Cardiac fibroblast (primary cell): Measurements from ENCODE around the gene MITF.

ENCODE experiments used
- DNase-seq, 2 donors: peaks; one replicate each; pipeline versions ENCODE4 v3.0.0 to v3.0.0-alpha.2; 2010; ENCODE audit warnings: low read depth in 2 of 2
- H3K4me3 ChIP-seq, 2 donors: replicated peaks in 1 of 2; 1 replicate in 1 of 2; 2 replicates in 1 of 2; pipeline ENCODE4 v1.5.1; 2011; ENCODE audit warnings: low read depth in 2 of 2, low read length in 2 of 2, mild to moderate bottlenecking in 2 of 2, moderate library complexity in 1 of 2
- CTCF ChIP-seq: IDR thresholded peaks from one replicate; pipeline ENCODE4 v1.5.1; 2011; ENCODE audit warnings: low read depth, mild to moderate bottlenecking, low read length, inconsistent platforms

MITF gene

GRCh38 chr3:69963643-69964042 is 224.4 kb downstream of the MITF start:
- no peak for TF ChIP-seq CTCF
- DNase-seq = no peak
- no peak overlapping the region for H3K4me3 ChIP-seq

GRCh38 chr3:69967156-69967555 is 227.9 kb downstream of the MITF start:
- no peak overlapping the region for H3K4me3 ChIP-seq
- DNase-seq = no peak
- no peak for TF ChIP-seq CTCF

GRCh38 chr3:69970827-69971226 is 231.6 kb downstream of the MITF start:
- no peak overlapping the region for H3K4me3 ChIP-seq
- TF ChIP-seq CTCF = no peak
- DNase-seq = no peak

- no peak for DNase-seq
- no peak for TF ChIP-seq CTCF
These were observed 233.4 kb downstream of the MITF start for GRCh38 chr3:69972672-69973071.

GRCh38 chr3:69976021-69976420 is 236.8 kb downstream of the MITF start:
- H3K4me3 ChIP-seq = no peak overlapping the region
- no peak for TF ChIP-seq CTCF
- no peak for DNase-seq

More at GRCh38 chr3:69972672-69973071, 233.4 kb downstream of the MITF start:
- no peak overlapping the region for H3K4me3 ChIP-seq

- no peak overlapping the region for H3K4me3 ChIP-seq
- DNase-seq = no peak
- TF ChIP-seq CTCF = no peak
These were observed 244.4 kb downstream of the MITF start for GRCh38 chr3:69983546-69984265.

GRCh38 chr3:69985266-69985665 is 246.0 kb downstream of the MITF start:
- TF ChIP-seq CTCF = no peak
- no peak overlapping the region for H3K4me3 ChIP-seq
- DNase-seq = no peak
